Measurements from ENCODE around the gene ATP8A2. TPM values are rescaled to one million over a fixed set of nuclear protein-coding genes. Genes with fewer than 3 reads are reported as not detected.

The ATP8A2 gene
- total RNA-seq, 4 donors from 2014 or later: 0.13 to 0.24 (median 0.20) TPM

- no peak for DNase-seq (ENCODE audit: low spot score in 2 of 2)
- H3K4me1 ChIP-seq: no peaks in the 10 kb centered on the region
- no peaks in the 10 kb centered on the region for H3K27me3 ChIP-seq
- H3K4me3 ChIP-seq: no peak overlapping the region
- H3K9me3 ChIP-seq: no peaks in the 10 kb centered on the region
- H3K27ac ChIP-seq: no peak overlapping the region
- TF ChIP-seq EP300 (IDR thresholded peaks at IDR 0.05) (no peak), CTCF (IDR thresholded peaks at IDR 0.05) (no peak), POLR2AphosphoS5 (IDR thresholded peaks at IDR 0.05) (no peak), POLR2A (IDR thresholded peaks at IDR 0.05) (no peak)
- 80% methylated on average over 4 of the region's 4 CpGs for WGBS
- H3K36me3 ChIP-seq: no peaks in the 10 kb centered on the region
These were observed 595.4 kb downstream of the ATP8A2 start for GRCh38 chr13:25967144-25967543.

GRCh38 chr13:25971047-25971446 is 599.3 kb downstream of the ATP8A2 start:
- TF ChIP-seq POLR2A (IDR thresholded peaks at IDR 0.05) (no peak), CTCF (IDR thresholded peaks at IDR 0.05) (no peak), POLR2AphosphoS5 (IDR thresholded peaks at IDR 0.05) (no peak), EP300 (IDR thresholded peaks at IDR 0.05) (no peak)
- H3K4me3 ChIP-seq: no peak overlapping the region

GRCh38 chr13:25971459-25972145 is 599.8 kb downstream of the ATP8A2 start:
- Histone ChIP-seq H3K36me3 (no peaks in the 10 kb centered on the region), H3K9me3 (no peaks in the 10 kb centered on the region), H3K4me1 (no peaks in the 10 kb centered on the region), H3K27me3 (peaks cover 11% of the 10 kb centered on the region), H3K27ac (no peak overlapping the region), H3K4me3 (no peak overlapping the region)
- 79% methylated on average over 4 of the region's 5 CpGs for WGBS
- DNase-seq (ENCODE audit: low spot score in 2 of 2): no peak
- TF ChIP-seq POLR2AphosphoS5 (IDR thresholded peaks at IDR 0.05): no peak

More at GRCh38 chr13:25971047-25971446, 599.3 kb downstream of the ATP8A2 start:
- WGBS: 65% methylated on average over 3 of the region's 3 CpGs
- H3K9me3 ChIP-seq: no peaks in the 10 kb centered on the region
- H3K27ac ChIP-seq: no peak overlapping the region
- H3K36me3 ChIP-seq: no peaks in the 10 kb centered on the region
- DNase-seq (ENCODE audit: low spot score in 2 of 2): no peak
- peaks cover 11% of the 10 kb centered on the region for H3K27me3 ChIP-seq
- no peaks in the 10 kb centered on the region for H3K4me1 ChIP-seq

GRCh38 chr13:25973085-25973484 is 601.3 kb downstream of the ATP8A2 start:
- H3K9me3 ChIP-seq: no peaks in the 10 kb centered on the region
- H3K27ac ChIP-seq: no peak overlapping the region
- 83% methylated on average over 6 of the region's 13 CpGs for WGBS
- peaks cover 11% of the 10 kb centered on the region for H3K27me3 ChIP-seq
- no peak for DNase-seq (ENCODE audit: low spot score in 2 of 2)
- TF ChIP-seq EP300 (IDR thresholded peaks at IDR 0.05): no peak
- TF ChIP-seq POLR2A (IDR thresholded peaks at IDR 0.05): no peak
- no peak for TF ChIP-seq CTCF (IDR thresholded peaks at IDR 0.05)
- no peak for TF ChIP-seq POLR2AphosphoS5 (IDR thresholded peaks at IDR 0.05)
- no peaks in the 10 kb centered on the region for H3K4me1 ChIP-seq
- no peak overlapping the region for H3K4me3 ChIP-seq
- H3K36me3 ChIP-seq: no peaks in the 10 kb centered on the region

- WGBS: 52% methylated on average over 7 of the region's 7 CpGs
- H3K4me3 ChIP-seq: no peak overlapping the region
- TF ChIP-seq POLR2AphosphoS5 (IDR thresholded peaks at IDR 0.05): no peak
- no peak for TF ChIP-seq EP300 (IDR thresholded peaks at IDR 0.05)
- peaks cover 11% of the 10 kb centered on the region for H3K27me3 ChIP-seq
- no peaks in the 10 kb centered on the region for H3K4me1 ChIP-seq
- no peaks in the 10 kb centered on the region for H3K36me3 ChIP-seq
- H3K27ac ChIP-seq: no peak overlapping the region
- H3K9me3 ChIP-seq: no peaks in the 10 kb centered on the region
- no peak for DNase-seq (ENCODE audit: low spot score in 2 of 2)
These were observed 601.8 kb downstream of the ATP8A2 start for GRCh38 chr13:25973576-25973975.

- DNase-seq (ENCODE audit: low spot score in 2 of 2): no peak
- H3K9me3 ChIP-seq: no peaks in the 10 kb centered on the region
- no peaks in the 10 kb centered on the region for H3K36me3 ChIP-seq
- WGBS: 34% methylated on average over 10 of the region's 10 CpGs
- no peaks in the 10 kb centered on the region for H3K4me1 ChIP-seq
- no peak overlapping the region for H3K27ac ChIP-seq
- peaks cover 11% of the 10 kb centered on the region for H3K27me3 ChIP-seq
- H3K4me3 ChIP-seq: no peak overlapping the region
- TF ChIP-seq POLR2A (IDR thresholded peaks at IDR 0.05) (no peak), CTCF (IDR thresholded peaks at IDR 0.05) (no peak), EP300 (IDR thresholded peaks at IDR 0.05) (no peak), POLR2AphosphoS5 (IDR thresholded peaks at IDR 0.05) (no peak)
These were observed 605.4 kb downstream of the ATP8A2 start for GRCh38 chr13:25977216-25977615.
